ENCODE results near the gene GALNTL6.

DNA sequence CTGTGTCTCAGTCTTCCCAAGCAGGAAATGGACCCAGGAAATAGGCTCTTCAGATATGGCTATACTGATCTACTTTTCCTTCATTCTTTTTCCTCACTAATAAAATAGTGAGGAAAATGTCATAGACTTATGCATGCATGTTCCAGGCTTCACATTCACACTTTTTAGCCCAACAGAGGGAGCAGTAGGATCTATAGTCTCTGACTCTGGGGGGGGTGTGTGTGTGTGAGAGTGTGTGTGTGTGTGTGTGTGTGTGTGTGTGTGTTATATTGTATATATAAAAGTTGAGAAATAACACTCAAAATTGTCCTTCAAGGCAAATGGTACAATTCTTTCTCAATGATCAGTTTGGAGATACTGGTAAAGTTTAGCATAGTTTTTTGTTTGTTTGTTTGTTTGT, 1058.2 kb downstream of the GALNTL6 start:
- TF ChIP-seq TAF1 (IDR thresholded peaks at IDR 0.05; ENCODE audit: low read depth, low read length), result no peak
- no peak for TF ChIP-seq POLR2A (IDR thresholded peaks at IDR 0.05; ENCODE audit: low read depth, low read length)
- TF ChIP-seq POLR2AphosphoS5 (IDR thresholded peaks at IDR 0.05; ENCODE audit: low read depth, low read length), result no peak
- no peak for TF ChIP-seq POU2F2 (IDR thresholded peaks at IDR 0.05; ENCODE audit: low read depth, low read length)
- TF ChIP-seq SPI1 (IDR thresholded peaks at IDR 0.05; ENCODE audit: low read depth, low read length), result no peak
